ENCODE data around the gene ARPC5.

ARPC5 gene

DNA sequence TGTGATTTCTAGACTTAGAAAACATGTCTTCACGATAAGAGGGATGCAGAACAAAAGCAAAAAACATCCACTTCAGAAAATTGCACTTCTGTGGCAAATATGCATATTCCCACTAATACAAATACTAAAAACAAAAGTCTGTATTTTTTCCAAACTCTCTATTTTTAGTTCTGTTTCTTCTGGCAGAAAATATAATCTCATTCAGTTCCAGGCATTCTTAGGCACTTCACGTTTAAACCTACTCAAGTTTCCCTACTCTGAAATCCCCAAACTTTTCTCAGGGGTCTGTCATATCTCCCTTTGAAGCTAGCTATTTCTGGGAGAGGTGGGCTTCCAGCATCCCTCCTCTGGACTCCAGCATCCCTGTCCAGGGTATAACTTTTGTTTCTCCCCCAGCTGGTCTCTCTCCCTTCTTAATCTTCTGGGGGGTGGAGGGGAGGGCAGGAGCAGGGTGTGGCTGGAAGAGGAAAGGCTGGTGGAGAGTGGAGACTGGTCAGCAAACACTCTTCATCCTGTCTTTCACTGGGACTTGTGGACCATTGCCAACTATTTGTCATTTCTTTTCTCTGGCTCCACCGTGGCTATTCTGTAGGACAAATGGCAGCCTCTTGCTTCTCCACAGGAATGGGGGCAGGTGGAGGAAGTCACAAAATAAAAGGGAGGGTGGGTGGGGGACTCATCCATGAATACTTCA is 25.7 kb downstream of the ARPC5 start:
- DNase-seq, result no peak

DNA sequence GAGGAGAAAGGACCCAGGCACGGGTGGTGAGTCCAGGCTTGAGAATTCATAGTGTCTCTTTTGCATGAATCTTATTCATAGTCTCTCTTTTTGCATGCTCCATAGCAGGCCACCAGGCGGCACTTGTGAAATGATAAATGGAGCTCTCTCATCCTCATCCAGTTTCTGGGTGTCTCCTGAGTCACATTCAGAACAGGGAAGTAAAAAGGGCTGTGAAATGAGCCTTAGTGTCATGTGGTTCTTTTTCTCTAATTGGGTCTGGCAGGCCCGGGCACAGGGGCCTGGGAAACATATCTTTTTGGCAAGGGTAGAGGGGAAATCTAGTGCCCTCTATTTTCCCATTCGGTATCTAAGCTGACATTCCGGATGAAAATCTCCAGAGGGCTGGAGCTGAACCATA is 26.3 kb downstream of the ARPC5 start:
- peak; percentile 53 for DNase-seq

DNA sequence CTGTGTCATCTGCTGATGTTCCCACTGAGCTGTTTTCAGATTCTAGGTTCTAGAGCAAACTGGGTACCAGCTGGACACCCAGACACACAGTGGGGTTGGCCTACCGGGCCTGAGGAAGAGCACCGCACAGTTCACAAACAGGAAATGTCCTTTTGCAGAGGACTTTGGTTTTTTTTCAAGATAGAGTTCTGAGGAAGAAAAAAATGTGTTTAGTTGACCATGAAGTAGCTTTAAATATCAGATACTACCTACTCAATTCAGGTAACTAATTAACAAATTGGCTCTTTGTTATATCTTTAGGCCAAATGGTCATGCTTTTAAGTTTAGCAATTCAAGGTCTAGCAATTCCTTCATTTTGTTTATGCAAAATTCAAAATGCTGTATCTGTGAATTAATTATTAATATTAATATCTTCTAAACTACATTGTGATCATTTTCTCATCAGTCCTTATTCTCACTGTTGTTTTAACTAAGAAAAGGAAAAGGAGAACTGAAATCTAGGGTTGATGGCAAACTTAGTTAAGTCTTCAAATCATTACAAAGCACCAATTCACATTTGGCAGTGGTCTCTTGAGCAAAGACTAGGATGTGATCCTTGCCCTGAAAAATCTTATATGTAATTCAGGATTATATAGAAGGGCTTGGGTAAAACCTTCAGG is 28.1 kb downstream of the ARPC5 start:
- no peak for DNase-seq

DNA sequence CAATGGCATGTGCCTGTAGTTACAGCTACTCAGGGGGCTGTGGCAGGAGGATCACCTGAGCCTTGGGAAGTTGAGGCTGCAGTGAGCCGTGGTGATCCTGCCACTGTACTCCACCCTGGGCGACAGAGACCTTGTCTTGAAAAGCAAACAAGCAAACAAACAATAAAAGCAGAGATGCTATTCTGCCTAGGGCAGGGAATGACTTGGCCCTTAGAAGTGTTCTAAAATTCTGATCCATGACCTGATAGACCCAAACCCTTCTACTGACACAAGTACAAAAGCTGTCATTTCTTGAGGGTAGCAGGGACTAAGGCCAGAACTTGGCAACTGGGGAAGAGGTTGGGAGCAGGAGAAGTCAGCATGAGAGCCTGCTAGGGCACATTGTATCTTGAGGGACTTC is 29.7 kb downstream of the ARPC5 start:
- no peak for DNase-seq

DNA sequence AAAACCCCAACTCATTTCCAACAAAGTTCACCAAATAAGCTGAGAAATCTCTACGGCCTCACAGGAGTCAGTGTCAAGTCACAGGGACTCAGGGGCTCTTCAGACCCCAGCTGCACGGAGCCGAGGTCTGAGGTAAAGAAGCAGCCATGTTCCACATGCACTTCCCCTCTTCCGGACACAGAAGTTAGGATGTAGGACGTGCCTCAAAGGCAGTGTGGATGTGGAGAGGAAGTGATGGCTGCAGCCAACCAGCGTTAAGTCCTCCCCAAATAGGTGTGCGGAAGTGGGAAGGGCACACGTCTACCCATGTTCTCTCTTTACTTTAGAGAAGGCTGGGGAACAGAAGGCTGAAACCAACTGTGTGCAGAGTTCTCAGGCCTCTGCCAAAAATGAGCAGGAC is 30.8 kb downstream of the ARPC5 start:
- no peak for DNase-seq

DNA sequence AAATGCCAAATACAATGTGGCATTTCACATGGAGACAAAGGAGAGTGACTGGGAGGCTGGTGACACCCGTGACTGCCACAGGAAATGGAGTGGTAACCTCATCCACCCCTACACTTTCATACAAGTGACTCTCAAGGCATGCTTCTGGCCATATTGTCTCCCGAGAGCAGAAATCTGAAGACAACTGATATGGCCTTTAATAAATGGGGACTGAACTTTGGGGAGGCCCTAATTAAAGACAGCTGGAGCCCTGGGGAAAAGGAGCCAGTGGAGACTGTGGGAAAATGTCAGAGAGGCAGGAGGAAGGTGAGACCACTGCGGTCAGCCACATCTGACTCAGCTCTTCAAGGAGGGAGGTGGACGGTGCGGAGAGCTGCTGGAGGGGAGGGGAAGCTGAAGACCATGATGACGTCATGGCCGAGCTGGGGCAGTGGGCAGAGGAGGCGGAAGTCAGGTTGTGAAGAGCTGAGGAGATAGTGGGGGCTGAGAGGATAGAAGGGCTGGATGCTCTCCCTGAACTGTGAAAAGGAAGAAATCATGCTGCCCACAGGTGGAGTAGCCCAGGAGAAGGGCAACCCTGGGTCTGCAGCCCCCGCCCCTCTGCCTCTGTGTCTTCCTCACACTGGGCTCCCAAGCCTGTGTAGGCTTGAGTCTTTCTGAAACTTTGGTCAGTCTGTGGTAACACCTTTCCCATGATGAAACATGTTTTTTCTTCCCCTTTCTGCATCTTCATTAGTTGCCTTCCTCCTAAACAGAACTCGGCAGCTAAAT is 31.4 kb downstream of the ARPC5 start:
- no peak for DNase-seq

DNA sequence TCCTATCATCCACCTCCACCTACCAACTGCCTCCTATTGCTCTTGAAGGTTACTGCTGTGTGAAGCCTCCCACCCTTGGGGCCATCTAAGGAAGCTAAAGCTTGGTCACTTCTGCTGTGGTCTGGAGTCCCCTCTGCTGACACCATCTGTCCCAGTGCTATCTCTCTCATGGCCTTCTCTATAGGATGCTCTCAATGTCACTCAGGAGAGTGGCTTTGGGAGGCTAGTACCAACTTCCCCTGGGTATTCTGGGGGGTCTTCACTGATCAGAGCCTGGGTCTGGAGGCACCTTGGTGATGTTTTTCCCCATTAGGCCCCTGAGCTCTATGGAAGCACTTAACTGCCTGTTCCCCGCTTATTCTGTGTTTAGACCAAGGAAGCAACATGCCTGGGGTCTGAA is 33.1 kb downstream of the ARPC5 start:
- no peak for DNase-seq

DNA sequence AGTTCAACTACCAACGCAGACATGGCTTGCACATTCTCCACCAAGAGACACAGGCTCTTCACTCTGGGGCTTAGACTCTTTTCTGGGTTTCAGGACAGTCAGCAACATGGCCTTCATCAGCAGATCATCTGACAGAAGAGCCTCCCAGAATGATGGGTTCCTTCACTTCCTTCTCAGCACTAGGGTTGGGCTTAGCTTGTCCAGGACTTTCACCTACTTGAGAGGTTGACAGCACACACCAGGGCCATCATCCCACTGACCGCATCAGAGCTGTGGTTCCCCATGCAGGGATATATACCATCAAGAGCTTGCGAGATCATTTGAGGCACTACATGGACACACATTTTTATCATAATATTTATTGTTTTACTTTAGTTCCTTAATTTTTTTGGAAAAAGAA is 34.9 kb downstream of the ARPC5 start:
- no peak for DNase-seq

DNA sequence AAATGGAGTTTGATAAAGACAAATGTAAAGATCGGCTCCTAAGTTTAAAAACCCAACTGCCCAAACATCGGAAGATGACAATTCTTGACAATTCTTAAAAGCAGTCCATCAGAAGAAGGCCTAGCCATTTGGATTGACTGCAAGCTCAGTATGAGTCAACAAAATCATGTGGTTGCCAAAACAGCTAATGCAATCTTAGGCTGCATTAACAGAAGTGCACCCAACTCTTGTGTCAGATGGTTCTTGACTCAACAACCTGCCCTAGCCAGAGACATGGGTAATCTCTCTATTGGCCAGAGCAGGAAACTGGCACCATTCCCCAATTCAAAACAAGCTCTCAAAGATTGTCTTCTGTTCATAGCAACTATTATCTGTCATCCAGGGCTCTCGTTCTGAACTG is 35.4 kb downstream of the ARPC5 start:
- DNase-seq, result no peak

DNA sequence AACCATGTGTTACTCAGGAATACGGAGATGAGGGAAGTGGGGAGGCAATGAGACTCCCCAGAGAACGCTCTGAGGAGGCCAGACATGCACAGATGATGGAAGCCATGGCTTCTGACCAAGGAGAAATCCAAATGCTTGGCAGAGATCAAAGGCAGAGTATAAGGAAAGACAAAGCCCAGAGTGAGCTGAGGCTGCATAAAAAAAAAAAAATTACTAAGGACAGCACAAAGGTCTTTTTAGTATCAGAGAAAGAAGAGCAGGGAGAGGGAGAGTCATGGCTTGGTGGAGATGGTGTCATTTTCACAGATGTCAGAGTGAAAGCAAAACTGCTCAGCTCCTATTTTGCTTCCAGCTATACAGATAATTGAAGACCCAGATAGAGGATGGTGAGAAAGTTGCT is 37.2 kb downstream of the ARPC5 start:
- no peak for DNase-seq

DNA sequence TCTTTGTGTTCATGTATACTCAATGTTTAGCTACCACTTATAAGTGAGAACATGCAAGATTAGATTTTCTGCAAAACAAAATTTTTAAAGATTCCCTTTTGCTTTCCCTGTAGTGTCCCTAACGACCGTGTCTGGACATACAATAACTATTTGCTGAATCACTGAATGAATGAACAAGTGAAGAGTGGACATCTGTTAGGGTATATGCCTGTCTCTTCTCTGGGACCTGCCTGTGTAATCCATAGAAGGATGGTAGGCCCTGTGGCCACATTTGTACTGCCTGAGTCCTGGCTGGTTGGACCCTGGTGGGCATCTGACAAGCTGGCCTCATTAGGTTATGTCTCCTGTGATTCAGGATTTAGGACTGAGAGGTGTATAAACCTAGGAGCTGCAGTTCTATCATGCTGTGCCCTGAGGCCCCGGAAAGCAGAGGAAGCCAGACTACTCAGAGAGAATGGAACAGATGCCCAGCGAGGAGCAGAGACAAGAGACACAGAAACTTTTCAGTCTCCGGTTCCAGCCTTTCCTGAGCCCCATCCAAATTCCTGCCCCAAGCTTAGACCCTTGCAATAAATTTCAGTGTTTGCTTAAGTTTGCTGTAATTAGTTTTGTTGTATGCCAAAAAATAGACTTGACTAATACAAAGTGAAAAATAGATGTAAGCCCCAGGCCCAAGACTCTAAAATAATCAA is 37.8 kb downstream of the ARPC5 start:
- DNase-seq, result no peak

DNA sequence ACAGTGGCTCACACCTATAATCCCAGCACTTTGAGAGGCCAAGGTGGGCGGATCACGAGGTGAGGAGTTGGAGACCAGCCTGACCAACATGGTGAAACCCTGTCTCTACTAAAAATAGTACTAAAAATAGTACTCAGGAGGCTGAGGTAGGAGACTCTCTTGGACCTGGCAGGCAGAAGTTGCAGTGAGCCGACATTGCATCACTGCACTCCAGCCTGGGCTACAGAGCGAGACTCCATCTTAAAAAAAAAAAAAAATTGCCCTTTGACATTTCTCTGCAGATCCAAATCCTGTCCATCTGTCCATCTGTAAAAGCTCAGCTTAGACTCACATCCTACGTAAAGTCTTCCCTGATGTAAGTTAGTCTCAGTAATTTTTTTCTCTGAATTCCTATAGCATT is 39.1 kb downstream of the ARPC5 start:
- no peak for DNase-seq

DNA sequence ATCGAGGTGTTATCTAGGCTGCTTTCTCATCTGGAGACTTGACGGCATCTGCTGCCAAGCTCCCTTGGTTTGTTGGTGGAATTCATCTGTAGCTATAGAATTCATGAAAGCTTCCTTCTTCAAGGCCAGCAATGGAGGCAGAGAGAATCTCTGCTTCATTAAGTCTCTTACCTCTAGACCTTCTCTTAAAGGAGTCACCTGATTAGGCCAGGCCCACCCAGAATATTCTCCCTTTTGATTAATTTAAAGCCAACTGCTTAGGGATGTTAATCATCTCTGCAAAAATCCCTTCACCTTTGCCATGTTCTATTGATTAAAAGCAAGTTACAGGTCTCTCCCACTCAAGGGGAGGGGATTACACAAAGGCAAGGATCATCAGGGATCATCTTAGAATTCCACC is 40.0 kb downstream of the ARPC5 start:
- no peak for DNase-seq

DNA sequence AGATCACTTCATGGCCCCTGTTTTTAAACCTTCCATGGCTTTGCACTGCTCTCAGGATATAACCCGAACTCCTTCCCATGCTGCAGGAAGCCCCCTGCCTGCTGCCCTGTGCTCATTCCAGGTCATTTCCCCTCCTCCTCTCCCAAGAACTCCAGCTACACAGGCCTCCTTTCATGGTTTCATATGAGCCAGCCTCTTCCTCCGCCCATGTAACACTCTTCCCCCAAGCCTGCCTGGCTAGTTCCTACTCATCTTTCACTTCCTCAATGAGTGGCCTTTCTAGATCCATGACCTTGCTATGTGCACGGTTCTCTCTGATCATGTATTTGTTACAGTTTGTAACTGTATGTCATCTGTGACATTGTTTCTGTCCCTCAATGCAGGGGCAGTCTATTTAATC is 42.2 kb downstream of the ARPC5 start:
- peak; percentile 24 for DNase-seq

DNA sequence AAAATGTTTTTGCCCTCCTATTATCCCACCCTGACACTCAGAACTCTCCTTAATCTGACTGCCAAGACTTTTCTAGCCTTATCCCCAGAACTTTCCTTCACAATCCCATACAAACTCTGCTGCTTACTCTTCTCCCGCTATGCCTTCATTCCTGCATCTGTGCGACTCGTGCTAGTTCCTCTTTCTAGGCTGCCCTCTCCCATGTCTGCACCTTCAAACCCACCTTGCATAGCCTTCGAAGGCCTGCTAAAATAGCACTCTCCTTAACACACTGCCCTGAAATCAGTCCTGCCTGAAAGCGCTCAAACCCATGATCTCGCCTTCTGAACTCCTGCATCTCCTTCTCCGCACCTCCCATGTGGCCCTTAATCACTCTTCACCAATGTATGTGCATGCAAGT is 42.9 kb downstream of the ARPC5 start:
- no peak for DNase-seq

DNA sequence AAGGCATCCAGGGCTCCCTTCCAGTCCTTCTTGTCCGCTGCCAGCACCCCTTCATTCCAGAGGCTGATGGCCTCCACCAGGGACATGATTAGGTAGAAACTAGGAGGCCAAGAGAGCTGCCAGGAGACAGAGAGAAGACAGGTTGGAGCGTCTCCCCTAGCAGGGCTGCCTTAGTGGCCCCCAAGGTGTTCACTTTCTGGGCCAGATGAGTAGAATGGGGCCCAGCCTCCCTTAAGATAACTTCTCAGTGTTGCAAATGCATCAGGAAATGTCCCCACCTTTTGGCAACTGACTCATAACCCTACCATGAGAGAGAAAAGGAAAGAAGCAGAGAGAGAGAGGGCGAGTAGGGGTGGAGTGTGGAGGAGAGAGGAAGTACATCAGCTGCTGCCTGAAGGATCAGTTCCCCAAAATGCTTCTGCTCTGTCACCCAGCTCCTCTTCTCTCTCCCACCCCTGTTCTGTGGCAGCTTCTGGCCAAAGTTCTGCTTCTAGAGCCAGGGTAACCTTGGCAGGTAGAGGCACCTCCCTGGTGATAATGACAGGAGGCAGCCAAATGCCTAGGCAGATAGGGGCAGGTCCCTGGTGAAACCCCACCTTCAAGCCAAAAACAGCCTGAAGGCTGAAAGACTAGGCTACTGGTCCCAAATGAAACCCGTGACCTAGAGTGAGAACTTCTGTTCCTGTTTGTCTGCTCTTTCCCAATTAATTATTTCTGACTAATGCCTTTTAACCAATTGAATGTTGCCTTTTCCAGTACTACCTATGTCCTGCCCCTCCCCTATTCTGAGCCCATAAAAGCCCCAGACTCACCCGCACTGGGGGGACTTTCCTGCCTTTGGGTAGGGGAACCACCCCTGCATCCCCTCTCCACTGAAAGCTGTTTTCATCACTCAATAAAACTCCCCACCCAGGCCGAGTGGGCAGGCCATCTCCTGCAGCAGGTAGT is 45.1 kb downstream of the ARPC5 start, which contains the start of gene NCF2:
NCF2 (minus strand) TSS at position 216 of the 948 bp plus-strand sequence; CDS start at position 86, 130 bp downstream.
- peak; percentile 72 for DNase-seq

DNA sequence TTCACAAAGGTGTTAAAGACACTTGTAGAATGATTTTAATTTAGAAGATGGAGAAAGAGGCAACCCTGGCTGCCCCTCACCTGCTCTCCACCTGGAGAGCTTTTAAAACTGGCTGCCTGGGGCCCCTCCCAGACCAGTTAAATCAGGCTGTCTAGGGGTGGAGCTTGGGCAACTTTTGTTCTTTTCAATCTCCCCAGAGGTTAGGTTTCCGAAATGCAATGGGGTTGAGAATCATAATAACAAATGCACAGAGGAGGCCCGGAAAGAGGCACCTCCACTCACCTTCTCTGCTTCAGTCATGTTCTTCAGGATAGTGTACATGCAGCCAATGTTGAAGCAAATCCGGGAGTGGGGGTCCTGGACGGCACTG is 45.7 kb downstream of the ARPC5 start:
- DNase-seq, result no peak

DNA sequence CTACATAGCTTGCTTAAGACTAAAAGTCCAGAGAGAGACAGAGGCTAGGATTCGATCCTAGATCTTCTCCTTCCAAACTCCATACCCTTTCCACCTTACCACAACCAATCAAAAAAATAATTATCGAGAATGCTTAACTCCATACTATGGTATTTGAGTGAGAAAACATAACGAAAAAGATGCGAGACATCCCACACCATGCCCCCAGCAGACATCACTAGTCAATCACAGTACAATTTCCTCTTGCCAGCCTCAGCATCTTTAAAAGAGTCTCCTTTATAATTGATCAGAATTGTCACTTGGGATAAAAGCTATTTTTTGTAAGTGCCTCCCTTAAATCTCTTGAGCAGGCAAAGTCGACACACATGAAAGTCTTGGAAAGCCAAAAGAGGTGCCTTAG is 46.2 kb downstream of the ARPC5 start:
- no peak for DNase-seq

DNA sequence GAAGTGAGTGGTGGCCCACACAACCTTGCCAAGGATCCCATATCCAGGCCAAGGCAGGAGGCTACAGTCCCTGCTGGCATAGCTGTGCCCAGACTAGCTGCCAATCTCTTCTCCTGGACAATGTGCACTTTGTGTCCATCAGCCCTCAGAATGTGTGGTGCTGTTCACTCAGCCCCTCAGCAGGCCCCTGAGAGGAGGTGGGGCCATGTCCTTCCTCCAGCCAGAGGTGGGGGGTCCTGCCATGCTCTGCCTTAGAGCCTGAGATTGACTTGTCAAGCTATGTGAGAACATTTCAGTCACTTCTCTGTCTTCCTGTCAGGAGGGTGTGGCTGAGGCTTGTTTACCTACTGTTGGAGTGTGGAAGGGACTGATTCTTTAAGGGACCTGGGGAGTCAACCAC is 46.8 kb downstream of the ARPC5 start:
- no peak for DNase-seq

DNA sequence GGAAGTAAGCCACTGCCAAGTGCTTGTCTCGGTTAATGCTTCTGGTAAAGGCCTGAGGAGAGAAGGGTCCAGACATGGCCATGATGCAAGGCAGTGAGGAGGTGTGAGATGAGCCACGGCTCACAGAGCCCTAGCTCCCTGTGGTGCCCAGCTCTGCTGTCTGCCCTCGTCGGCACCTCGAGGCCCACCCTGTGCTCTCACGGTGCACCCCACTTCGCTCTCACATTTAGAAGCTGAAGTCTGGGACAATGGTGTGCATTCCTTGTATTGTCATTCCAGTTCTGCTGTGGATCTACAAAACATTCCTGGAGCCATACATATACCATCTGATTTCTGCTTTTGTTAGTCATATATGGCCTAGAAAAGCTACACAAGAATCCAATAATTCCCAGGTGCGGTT is 48.7 kb downstream of the ARPC5 start:
- no peak for DNase-seq

DNA sequence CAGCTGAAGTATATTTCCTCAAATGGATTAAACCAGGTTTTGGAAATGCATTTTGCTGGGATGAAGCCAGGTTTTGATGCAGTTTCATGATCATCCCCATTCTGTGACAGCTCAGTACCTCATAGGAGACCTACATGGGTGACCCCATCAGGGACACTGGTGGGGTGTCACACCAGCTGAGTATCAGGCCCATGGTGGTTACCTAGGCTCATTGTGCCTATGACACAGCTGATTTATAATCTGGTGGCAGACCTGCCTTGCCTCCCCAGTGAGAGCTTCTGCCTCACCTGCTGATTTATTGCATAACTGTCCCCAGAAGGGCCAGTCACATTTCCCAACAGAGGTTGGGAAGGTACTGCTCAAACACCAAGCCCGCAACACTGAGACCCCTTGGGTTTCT is 49.1 kb downstream of the ARPC5 start:
- DNase-seq, result no peak

DNA sequence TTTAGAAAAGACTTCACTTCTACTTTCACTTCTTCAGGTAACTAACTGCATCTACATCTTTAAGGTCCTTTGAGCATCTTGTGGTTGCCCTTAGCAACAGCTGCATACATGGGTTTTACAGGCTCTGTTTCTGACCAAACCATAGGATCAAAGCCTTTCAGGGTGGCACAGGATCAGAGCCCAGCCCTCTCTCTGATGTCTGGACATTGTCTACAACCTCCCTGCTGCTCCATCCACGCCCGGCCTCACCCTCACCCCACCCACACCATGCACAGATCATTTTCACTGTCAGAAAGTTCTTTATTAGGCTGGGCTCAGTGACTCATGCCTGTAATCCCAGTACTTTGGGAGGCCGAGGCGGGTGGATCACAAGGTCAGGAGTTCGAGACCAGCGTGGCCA is 50.5 kb downstream of the ARPC5 start:
- DNase-seq, result no peak

Data from GDM1 (cell line).